DMS 273 treated with DMSO at 0.1 percent for 48 hours (cell line): Measurements from ENCODE around the gene BABAM2.

Experiments
- DNase-seq: peaks from one replicate; lab custom pipeline; 2025; lab: John Stamatoyannopoulos, UW

Gene BABAM2

GRCh38 chr2:28129955-28130695, 239.6 kb downstream of the BABAM2 start:
- DNase-seq, result no peak

GRCh38 chr2:28133778-28134177, 243.2 kb downstream of the BABAM2 start:
- DNase-seq, result no peak

GRCh38 chr2:28134262-28134812, 243.8 kb downstream of the BABAM2 start:
- no peak for DNase-seq

- no peak for DNase-seq
Measured at GRCh38 chr2:28134857-28135256, 244.3 kb downstream of the BABAM2 start.

- DNase-seq, result no peak
Measured at GRCh38 chr2:28135324-28135723, 244.8 kb downstream of the BABAM2 start.

- no peak for DNase-seq
Measured at GRCh38 chr2:28135799-28136198, 245.3 kb downstream of the BABAM2 start.

- no peak for DNase-seq
Measured at GRCh38 chr2:28136556-28136955, 246.0 kb downstream of the BABAM2 start.

GRCh38 chr2:28137221-28137620, 246.7 kb downstream of the BABAM2 start:
- no peak for DNase-seq

- DNase-seq, result no peak
Measured at GRCh38 chr2:28142386-28142785, 251.9 kb downstream of the BABAM2 start.

GRCh38 chr2:28148000-28148399, 257.5 kb downstream of the BABAM2 start:
- DNase-seq, result no peak

GRCh38 chr2:28148566-28148965, 258.0 kb downstream of the BABAM2 start:
- DNase-seq, result no peak

GRCh38 chr2:28150236-28150915, 259.8 kb downstream of the BABAM2 start:
- DNase-seq, result no peak

- no peak for DNase-seq
Measured at GRCh38 chr2:28150994-28151393, 260.5 kb downstream of the BABAM2 start.

GRCh38 chr2:28152585-28153280, 262.2 kb downstream of the BABAM2 start:
- DNase-seq, result no peak

- DNase-seq, result no peak
Measured at GRCh38 chr2:28153851-28154250, 263.3 kb downstream of the BABAM2 start.

- no peak for DNase-seq
Measured at GRCh38 chr2:28155086-28155485, 264.6 kb downstream of the BABAM2 start.

GRCh38 chr2:28155627-28156026, 265.1 kb downstream of the BABAM2 start:
- DNase-seq, result no peak

GRCh38 chr2:28158791-28159190, 268.3 kb downstream of the BABAM2 start:
- no peak for DNase-seq

- DNase-seq, result no peak
Measured at GRCh38 chr2:28160986-28161425, 270.5 kb downstream of the BABAM2 start.

GRCh38 chr2:28161466-28161865, 270.9 kb downstream of the BABAM2 start:
- no peak for DNase-seq

- no peak for DNase-seq
Measured at GRCh38 chr2:28162564-28162963, 272.0 kb downstream of the BABAM2 start.

GRCh38 chr2:28163028-28163427, 272.5 kb downstream of the BABAM2 start:
- DNase-seq, result no peak
